Fibroblast of lung (primary cell): ENCODE measurements around the gene ANKLE2.

ENCODE experiments used
- CTCF ChIP-seq, 2 donors: IDR thresholded peaks in 1 of 2; conservative IDR thresholded peaks in 1 of 2; 1 replicate in 1 of 2; 2 replicates in 1 of 2; pipeline ENCODE4 v1.5.1; 2011 to 2012; ENCODE audit warnings: low read length in 2 of 2, control low read depth in 1 of 2, inconsistent platforms in 1 of 2, low read depth in 1 of 2, mild to moderate bottlenecking in 1 of 2
- EZH2 ChIP-seq: IDR thresholded peaks from 2 replicates; pipeline ENCODE4 v1.5.1; 2012; ENCODE audit warnings: low read length, control low read depth, mild to moderate bottlenecking; ENCODE audit errors: missing control alignments

GRCh38 chr12:132788375-132789098 is 26.9 kb upstream of the ANKLE2 start:
- no peak for TF ChIP-seq CTCF (conservative IDR thresholded peaks at IDR 0.05 in 1 of 2, IDR thresholded peaks at IDR 0.05 in 1 of 2; ENCODE audit: low read depth in 1 of 2, low read length in 2 of 2)
- TF ChIP-seq EZH2, result no peak
